C4-2B (cell line): ENCODE data around the gene B4GAT1.

Experiments
- CTCF ChIP-seq: fragments of 450-650 bp; conservative IDR thresholded peaks from 2 replicates; pipeline ENCODE4 v1.5.1; 2017; ENCODE audit warnings: mild to moderate bottlenecking
- ZFX ChIP-seq: fragments of 450-650 bp; IDR thresholded peaks from 2 replicates; pipeline ENCODE4 v1.6.1; 2017

GRCh38 chr11:66314186-66314501 lies 33.3 kb downstream of the B4GAT1 start:
- TF ChIP-seq CTCF (no peak), ZFX (no peak)
